Type B pancreatic cell (in vitro differentiated cells): Measurements from ENCODE around the gene CRADD. TPM values are rescaled to one million over a fixed set of nuclear protein-coding genes. Genes with fewer than 3 reads are reported as not detected.
A peak's percentile ranks its signal among the peaks of the same experiment; 100 is the strongest.
"Not testable (repeated sequence)": the region's sequence is repeated elsewhere in the genome, so short reads cannot be mapped to it uniquely, and the experiment has no call there.

Source experiments
- DNase-seq: peaks from one replicate; pipeline ENCODE4 v3.0.0; 2021; ENCODE audit warnings: mixed read lengths; ENCODE audit not compliant: unreplicated experiment; ENCODE audit errors: extremely low spot score
- H3K27ac Mint-ChIP-seq: 2 replicates; pipeline ENCODE4 v1.8.0; 2021; ENCODE audit warnings: mild to moderate bottlenecking, mixed read lengths
- H3K27me3 Mint-ChIP-seq: 2 replicates; pipeline ENCODE4 v1.8.0; 2021; ENCODE audit warnings: mixed read lengths
- H3K36me3 Mint-ChIP-seq: 2 replicates; pipeline ENCODE4 v1.8.0; 2021; ENCODE audit warnings: mixed read lengths
- H3K4me1 Mint-ChIP-seq: one replicate; pipeline ENCODE4 v1.8.0; 2021; ENCODE audit warnings: mixed read lengths; ENCODE audit not compliant: unreplicated experiment
- H3K4me3 Mint-ChIP-seq: 2 replicates; pipeline ENCODE4 v1.8.0; 2021; ENCODE audit warnings: mild to moderate bottlenecking, mixed read lengths
- H3K9me3 Mint-ChIP-seq: 2 replicates; pipeline ENCODE4 v1.8.0; 2021; ENCODE audit warnings: mixed read lengths
- CTCF ChIP-seq: fragments of 200-600 bp; sonication (generic); conservative IDR thresholded peaks from 2 replicates; pipeline ENCODE4 v1.5.0; 2021; ENCODE audit warnings: antibody characterized with exemption, mild to moderate bottlenecking
- total RNA-seq: library from RNA; stranded (reverse); gene quantifications from 2 replicates; pipeline ENCODE4 v1.2.1, GENCODE V29; 2021; ENCODE audit warnings: low replicate concordance

Gene CRADD
- total RNA-seq, 1 donor from 2014 or later: 8.1 TPM

DNA sequence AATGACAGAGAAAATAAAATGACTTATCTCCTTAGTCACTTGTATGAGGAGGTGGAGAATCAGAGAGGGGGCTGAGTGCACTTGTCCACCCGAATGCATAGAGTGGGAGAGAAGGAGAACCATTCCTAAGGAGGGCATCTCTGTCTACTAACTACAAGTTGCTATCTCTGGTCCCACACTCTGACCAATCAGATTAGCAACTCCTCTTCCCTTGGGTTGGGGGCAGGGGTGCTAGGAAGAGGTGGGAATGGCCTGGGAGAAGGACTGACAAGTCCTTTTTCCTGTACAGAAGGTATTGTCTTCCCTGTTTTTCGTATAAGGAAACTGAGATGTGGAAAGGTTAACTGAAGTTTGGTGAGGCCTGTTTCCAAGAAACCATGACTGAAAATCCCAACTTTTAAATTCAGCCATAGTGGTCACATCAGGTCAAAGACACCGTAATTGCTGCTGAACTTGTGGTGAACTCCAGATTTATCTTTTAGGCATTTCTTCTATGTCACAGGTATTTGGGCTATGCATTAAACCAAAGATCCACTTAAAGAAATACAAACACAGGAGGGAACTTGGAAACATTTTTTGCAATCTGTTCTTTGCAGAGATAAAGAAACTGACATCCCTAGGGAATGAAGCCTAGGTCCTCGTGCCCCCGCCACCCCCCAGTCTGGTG lies 207.8 kb downstream of the CRADD start:
- DNase-seq: no peak
- TF ChIP-seq CTCF: no peak
- Mint-ChIP-seq H3K9me3 (no peaks in the 10 kb centered on the region), H3K27ac (no peak overlapping the region), H3K27me3 (peaks cover 2% of the 10 kb centered on the region), H3K36me3 (no peaks in the 10 kb centered on the region), H3K4me3 (peak overlapping the region; percentile 35), H3K4me1 (peaks cover 41% of the 10 kb centered on the region)

DNA sequence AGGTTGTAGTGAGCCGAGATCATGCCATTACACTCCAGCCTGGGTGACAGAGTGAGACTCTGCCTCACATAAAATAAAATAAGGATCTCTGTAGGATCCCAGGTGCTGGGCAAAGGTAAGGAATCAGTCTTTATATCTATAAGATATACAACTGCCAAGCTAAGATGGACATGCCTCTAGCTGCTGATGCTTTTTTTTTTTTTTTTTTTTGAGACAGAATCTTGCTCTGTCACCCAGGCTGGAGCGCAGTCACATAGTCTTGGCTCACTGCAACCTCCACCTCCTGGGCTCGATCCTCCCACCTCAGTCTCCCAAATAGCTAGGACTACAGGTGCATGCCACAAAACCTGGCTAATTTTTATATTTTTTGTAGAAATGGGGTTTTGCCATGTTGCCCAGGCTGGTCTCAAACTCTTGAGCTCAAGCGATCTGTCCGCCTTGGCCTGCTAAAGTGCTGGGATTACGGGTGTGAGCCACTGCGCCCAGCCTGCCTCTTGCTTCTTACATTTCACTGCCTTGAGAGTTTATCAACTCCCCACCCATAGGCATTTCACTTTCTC lies 208.9 kb downstream of the CRADD start:
- not testable (repeated sequence) for H3K27me3 Mint-ChIP-seq, DNase-seq, H3K9me3 Mint-ChIP-seq, H3K27ac Mint-ChIP-seq, H3K36me3 Mint-ChIP-seq
- peaks cover 36% of the 10 kb centered on the region for H3K4me1 Mint-ChIP-seq
- H3K4me3 Mint-ChIP-seq: peak overlapping the region; percentile 1

DNA sequence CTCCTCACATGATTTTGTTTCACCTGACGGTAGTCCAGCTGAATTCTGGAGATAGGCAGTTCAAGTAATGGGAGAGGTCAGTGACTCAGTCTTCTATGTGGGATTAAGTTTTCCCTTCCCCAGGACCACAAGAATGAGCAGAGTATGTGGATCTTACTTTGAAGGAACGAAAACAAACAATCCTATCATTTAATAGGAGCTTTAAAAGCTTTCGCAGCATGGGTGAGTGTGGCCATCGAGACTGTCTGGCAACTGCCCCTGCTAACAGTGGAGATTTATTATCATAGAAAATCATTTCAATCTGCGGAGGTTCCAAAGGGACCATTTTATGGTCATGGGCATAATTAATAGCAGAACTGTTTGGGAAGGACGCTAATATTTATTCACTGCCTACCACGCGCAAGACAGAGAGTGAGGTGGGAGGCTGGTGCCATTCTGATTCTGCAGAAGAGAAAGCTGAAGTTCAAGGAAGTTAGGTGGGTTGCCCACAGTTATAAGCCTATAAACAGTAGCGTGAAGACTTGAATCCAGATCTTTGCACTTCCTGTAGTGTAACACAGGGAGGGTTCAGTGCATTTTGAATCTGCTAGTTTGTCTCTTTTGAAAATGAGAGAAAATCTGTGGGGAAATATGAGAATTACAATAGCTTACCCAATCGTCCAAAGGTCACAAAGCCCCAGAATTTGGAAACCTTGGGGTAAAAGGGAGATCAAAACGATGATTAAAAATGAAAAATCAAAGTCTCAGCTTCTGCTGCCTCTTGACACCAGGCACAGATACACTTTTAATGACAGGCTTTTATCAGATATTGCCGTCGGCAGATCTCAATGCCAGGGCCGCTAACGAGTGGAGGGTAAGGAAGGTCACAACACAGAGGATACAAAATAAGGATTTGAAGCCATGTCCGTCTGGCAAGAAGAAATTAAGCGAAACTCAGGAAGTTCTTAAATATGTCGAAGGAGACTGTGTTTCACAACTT lies 209.6 kb downstream of the CRADD start:
- H3K36me3 Mint-ChIP-seq: no peaks in the 10 kb centered on the region
- TF ChIP-seq CTCF: no peak
- H3K4me1 Mint-ChIP-seq: peaks cover 36% of the 10 kb centered on the region
- no peak overlapping the region for H3K27ac Mint-ChIP-seq
- H3K4me3 Mint-ChIP-seq: peak overlapping the region; percentile 1
- H3K9me3 Mint-ChIP-seq: no peaks in the 10 kb centered on the region
- DNase-seq: no peak
- peaks cover 2% of the 10 kb centered on the region for H3K27me3 Mint-ChIP-seq

DNA sequence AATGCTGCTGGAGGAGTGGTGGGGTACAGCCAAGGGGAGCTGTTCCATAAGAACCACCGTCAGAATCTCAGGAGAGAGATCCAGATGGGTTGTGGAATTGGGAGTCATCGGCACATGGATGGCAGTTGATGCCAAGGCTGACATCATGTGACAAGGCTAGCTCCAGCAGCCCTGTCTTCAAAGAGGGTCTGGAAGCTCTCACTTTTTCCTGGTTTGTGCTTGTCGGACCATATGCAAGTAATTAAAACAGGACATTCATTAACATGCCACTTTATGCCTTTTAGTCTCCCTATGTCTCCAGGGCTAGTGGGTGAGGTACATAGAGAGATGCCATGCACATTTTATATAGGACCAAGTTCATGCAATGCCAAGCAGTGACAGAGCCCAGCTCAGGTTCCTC lies 211.8 kb downstream of the CRADD start:
- DNase-seq: no peak
- no peak overlapping the region for H3K27ac Mint-ChIP-seq
- H3K4me3 Mint-ChIP-seq: no peak overlapping the region
- no peaks in the 10 kb centered on the region for H3K36me3 Mint-ChIP-seq
- peaks cover 2% of the 10 kb centered on the region for H3K27me3 Mint-ChIP-seq
- peaks cover 50% of the 10 kb centered on the region for H3K4me1 Mint-ChIP-seq
- H3K9me3 Mint-ChIP-seq: no peaks in the 10 kb centered on the region
- no peak for TF ChIP-seq CTCF

- TF ChIP-seq CTCF: no peak
- DNase-seq: no peak
- Mint-ChIP-seq H3K9me3 (no peaks in the 10 kb centered on the region), H3K36me3 (no peaks in the 10 kb centered on the region), H3K4me1 (peaks cover 45% of the 10 kb centered on the region), H3K27ac (no peak overlapping the region), H3K27me3 (peaks cover under 1% of the 10 kb centered on the region), H3K4me3 (no peak overlapping the region)
Measured at GRCh38 chr12:93889516-93890212, 212.5 kb downstream of the CRADD start.
